DND-41 (cell line): ENCODE results near the gene MYG1.

ENCODE experiments used
- ATAC-seq: fragments of 200-7000 bp; cut with Tn5 transposase; 3 replicates; pipeline ENCODE4 v1.9.1; 2021; ENCODE audit warnings: low read depth; ENCODE audit not compliant: insufficient read depth
- DNase-seq: peaks from one replicate; pipeline ENCODE4 v3.0.0-alpha.2; 2020
- H2AFZ ChIP-seq: 2 replicates; pipeline ENCODE4 v1.6.0; 2012; ENCODE audit warnings: low read depth, low read length
- H3K27ac ChIP-seq: 2 replicates; pipeline ENCODE4 v1.5.1; 2012; ENCODE audit warnings: low read length, inconsistent platforms
- H3K27me3 ChIP-seq: fragments of 200-600 bp; sonication (generic); 2 replicates; pipeline ENCODE4 v1.6.0; 2012; ENCODE audit warnings: low read length, mild to moderate bottlenecking, inconsistent platforms; ENCODE audit not compliant: insufficient read depth, poor library complexity
- H3K36me3 ChIP-seq: 2 replicates; pipeline ENCODE4 v1.5.1; 2012; ENCODE audit warnings: low read length, inconsistent platforms; ENCODE audit not compliant: insufficient read depth
- H3K4me1 ChIP-seq: 2 replicates; pipeline ENCODE4 v1.5.1; 2012; ENCODE audit warnings: mild to moderate bottlenecking, low read length; ENCODE audit not compliant: insufficient read depth
- H3K4me2 ChIP-seq: 2 replicates; pipeline ENCODE4 v1.6.0; 2012; ENCODE audit warnings: mild to moderate bottlenecking, moderate library complexity, low read length, inconsistent platforms; ENCODE audit not compliant: insufficient read depth
- H3K4me3 ChIP-seq, 2 experiments: fragments of 200-600 bp in 1 of 2; shearing (Covaris generic) in 1 of 2; 2 replicates each; pipeline ENCODE4 v1.5.1; 2012 to 2016; ENCODE audit warnings: inconsistent platforms in 2 of 2, low read length in 2 of 2, mild to moderate bottlenecking in 2 of 2, low read depth in 1 of 2, moderate library complexity in 1 of 2
- H3K79me2 ChIP-seq: 2 replicates; pipeline ENCODE4 v1.6.0; 2012; ENCODE audit warnings: low read length, inconsistent platforms; ENCODE audit not compliant: insufficient read depth
- H3K9ac ChIP-seq: 2 replicates; pipeline ENCODE4 v1.6.0; 2012; ENCODE audit warnings: low read depth, mild to moderate bottlenecking, inconsistent platforms, low read length, moderate library complexity
- H3K9me3 ChIP-seq: 2 replicates; pipeline ENCODE4 v1.5.1; 2012; ENCODE audit warnings: low read length, moderate library complexity, mild to moderate bottlenecking, inconsistent platforms; ENCODE audit not compliant: insufficient read depth, severe bottlenecking
- H4K20me1 ChIP-seq: 2 replicates; pipeline ENCODE4 v1.6.0; 2012; ENCODE audit warnings: low read length; ENCODE audit not compliant: insufficient read depth
- CTCF ChIP-seq: IDR thresholded peaks from 2 replicates; pipeline ENCODE4 v1.5.1; 2012; ENCODE audit warnings: borderline replicate concordance, low read length, moderate library complexity, mild to moderate bottlenecking; ENCODE audit not compliant: poor library complexity, severe bottlenecking; ENCODE audit errors: extremely low read depth
- EZH2 ChIP-seq: IDR thresholded peaks from 3 replicates; pipeline ENCODE4 v1.6.1; 2012; ENCODE audit warnings: borderline replicate concordance, low read depth, mild to moderate bottlenecking, moderate library complexity, low read length, inconsistent platforms; ENCODE audit not compliant: severe bottlenecking

The MYG1 gene

GRCh38 chr12:53253298-53253697 is 46.2 kb upstream of the MYG1 start:
- Histone ChIP-seq H3K4me2 (peak overlapping the region; percentile 90), H3K27me3 (no peaks in the 10 kb centered on the region), H3K79me2 (peaks cover 22% of the 10 kb centered on the region), H4K20me1 (0 out of 2 replicates have a peak, but pooled peaks cover 3% of the 10 kb centered on the region), H3K36me3 (peaks cover 23% of the 10 kb centered on the region), H3K4me1 (peaks cover 29% of the 10 kb centered on the region), H3K9me3 (no peaks in the 10 kb centered on the region), H3K9ac (peak overlapping the region; percentile 86), H3K27ac (peak overlapping the region; percentile 81), H2AFZ (no peak overlapping the region), H3K4me3 (peak overlapping the region; percentile 79 to 96; a peak in 3 of 4 replicates)
- no peak for TF ChIP-seq EZH2
- TF ChIP-seq CTCF, result no peak
- no peak for DNase-seq
- no peak for ATAC-seq

GRCh38 chr12:53254816-53255545 is 44.5 kb upstream of the MYG1 start:
- H3K27me3 ChIP-seq, result no peaks in the 10 kb centered on the region
- H3K79me2 ChIP-seq, result peaks cover 22% of the 10 kb centered on the region
- ATAC-seq, result no peak
- no peak overlapping the region for H3K4me2 ChIP-seq
- no peak for TF ChIP-seq CTCF
- TF ChIP-seq EZH2, result no peak
- H3K4me3 ChIP-seq, result no peak overlapping the region
- no peak overlapping the region for H2AFZ ChIP-seq
- DNase-seq, result no peak
- no peaks in the 10 kb centered on the region for H3K9me3 ChIP-seq
- no peak overlapping the region for H3K9ac ChIP-seq
- peaks cover 29% of the 10 kb centered on the region for H3K4me1 ChIP-seq
- 0 out of 2 replicates have a peak, but pooled peaks cover 3% of the 10 kb centered on the region for H4K20me1 ChIP-seq
- 0 out of 2 replicates have a peak overlapping the region, but pooled peaks have one; percentile 26 for H3K27ac ChIP-seq
- peaks cover 23% of the 10 kb centered on the region for H3K36me3 ChIP-seq

GRCh38 chr12:53255996-53256395 is 43.5 kb upstream of the MYG1 start:
- Histone ChIP-seq H3K79me2 (peaks cover 22% of the 10 kb centered on the region), H3K36me3 (peaks cover 23% of the 10 kb centered on the region), H3K4me2 (no peak overlapping the region), H4K20me1 (0 out of 2 replicates have a peak, but pooled peaks cover 3% of the 10 kb centered on the region), H3K27ac (no peak overlapping the region), H3K27me3 (no peaks in the 10 kb centered on the region), H3K4me1 (peaks cover 28% of the 10 kb centered on the region), H3K9me3 (no peaks in the 10 kb centered on the region), H2AFZ (no peak overlapping the region), H3K4me3 (no peak overlapping the region), H3K9ac (no peak overlapping the region)
- TF ChIP-seq CTCF, result no peak
- TF ChIP-seq EZH2, result no peak
- DNase-seq, result no peak
- ATAC-seq, result no peak
